ENCODE data around the gene SCYL1. TPM values are rescaled to one million over a fixed set of nuclear protein-coding genes. Genes with fewer than 3 reads are reported as not detected.

SCYL1 gene
- total RNA-seq, 1 experiment from 2014 or later = 54.7 TPM

DNA sequence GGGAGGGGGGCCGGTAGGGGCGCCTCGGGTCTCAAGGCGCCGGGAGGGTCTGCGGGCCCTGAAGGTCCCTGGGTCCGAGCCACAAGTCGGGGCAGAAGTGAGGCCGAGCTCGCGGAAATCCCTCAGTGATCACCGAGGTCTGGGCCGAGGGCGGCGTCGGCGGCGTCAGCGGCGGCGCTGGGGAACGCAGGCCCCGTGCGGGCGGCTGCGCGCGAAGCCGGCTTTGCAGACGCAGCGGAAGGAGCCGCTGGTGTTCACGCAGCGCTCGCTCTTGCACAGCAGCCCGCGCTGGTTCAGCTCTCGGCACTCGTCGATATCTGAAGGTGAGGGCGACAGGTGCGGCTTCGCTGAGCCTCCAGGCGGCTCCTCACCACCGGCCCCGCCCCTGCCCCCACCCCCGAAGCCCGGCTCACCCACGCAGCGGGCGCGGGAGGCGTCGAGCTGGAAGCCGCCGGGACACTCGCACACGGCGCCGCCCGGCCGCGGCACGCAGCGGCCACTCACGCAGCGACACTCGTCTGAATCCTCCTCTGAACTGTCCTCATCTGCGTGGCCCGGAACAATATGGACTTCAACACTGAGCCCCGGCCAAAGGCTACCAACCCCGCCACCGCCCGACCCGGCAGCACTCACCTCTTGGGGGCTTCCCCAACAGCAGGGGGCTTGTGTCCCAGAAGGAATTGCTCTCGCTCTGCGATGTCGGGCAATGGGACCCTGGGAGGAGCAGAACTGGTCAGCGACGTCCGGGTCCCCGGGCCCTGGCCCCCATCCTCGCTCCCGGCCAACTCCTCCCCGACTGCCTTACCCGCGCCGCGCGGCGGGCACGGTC is 14.2 kb downstream of the SCYL1 start:
- no peak overlapping the region for H4K5ac ChIP-seq (ENCODE audit: insufficient read length, low read depth, low read length)
- no peak overlapping the region for H4K8ac ChIP-seq (replicated peaks; ENCODE audit: insufficient read length, low read depth, low read length)
- H3K9me3 ChIP-seq (ENCODE audit: control insufficient read depth, low read depth, low read length) = no peaks in the 10 kb centered on the region
- H2AK5ac ChIP-seq (ENCODE audit: insufficient read length, low read length) = no peak overlapping the region
- no peaks in the 10 kb centered on the region for H3K27me3 ChIP-seq (ENCODE audit: insufficient read depth, low read length)
- no peak overlapping the region for H3K9ac ChIP-seq (ENCODE audit: extremely low read depth, insufficient read length, low read length)
- TF ChIP-seq, protein P1, sequence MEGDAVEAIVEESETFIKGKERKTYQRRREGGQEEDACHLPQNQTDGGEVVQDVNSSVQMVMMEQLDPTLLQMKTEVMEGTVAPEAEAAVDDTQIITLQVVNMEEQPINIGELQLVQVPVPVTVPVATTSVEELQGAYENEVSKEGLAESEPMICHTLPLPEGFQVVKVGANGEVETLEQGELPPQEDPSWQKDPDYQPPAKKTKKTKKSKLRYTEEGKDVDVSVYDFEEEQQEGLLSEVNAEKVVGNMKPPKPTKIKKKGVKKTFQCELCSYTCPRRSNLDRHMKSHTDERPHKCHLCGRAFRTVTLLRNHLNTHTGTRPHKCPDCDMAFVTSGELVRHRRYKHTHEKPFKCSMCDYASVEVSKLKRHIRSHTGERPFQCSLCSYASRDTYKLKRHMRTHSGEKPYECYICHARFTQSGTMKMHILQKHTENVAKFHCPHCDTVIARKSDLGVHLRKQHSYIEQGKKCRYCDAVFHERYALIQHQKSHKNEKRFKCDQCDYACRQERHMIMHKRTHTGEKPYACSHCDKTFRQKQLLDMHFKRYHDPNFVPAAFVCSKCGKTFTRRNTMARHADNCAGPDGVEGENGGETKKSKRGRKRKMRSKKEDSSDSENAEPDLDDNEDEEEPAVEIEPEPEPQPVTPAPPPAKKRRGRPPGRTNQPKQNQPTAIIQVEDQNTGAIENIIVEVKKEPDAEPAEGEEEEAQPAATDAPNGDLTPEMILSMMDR (conservative IDR thresholded peaks at IDR 0.05) = no peak
- no peak overlapping the region for H2BK12ac ChIP-seq (ENCODE audit: insufficient read length, low read depth, low read length)
- H3K4me2 ChIP-seq (ENCODE audit: insufficient read depth, insufficient read length, low read length) = peak overlapping the region; percentile 73
- H2BK20ac ChIP-seq (ENCODE audit: low read depth, low read length, poor library complexity, severe bottlenecking) = no peak overlapping the region
- no peak overlapping the region; the same call in 1 of the 2 replicates for H3K14ac ChIP-seq (ENCODE audit: insufficient read depth, low read length)
- no CpG with 5 or more reads among the region's 92 CpGs for WGBS (ENCODE audit: extremely low coverage, insufficient read length, low lambda C conversion rate)
- Mint-ChIP-seq H3K9me3 (no peaks in the 10 kb centered on the region), H3K27ac (no peak overlapping the region), H3K4me3 (peak overlapping the region; percentile 54 to 82), H3K36me3 (ENCODE audit: insufficient read depth in 1 of 3, low read depth in 3 of 3) (peaks cover 0 to 29% (median 23%) of the 10 kb centered on the region in 3 experiments), H3K27me3 (ENCODE audit: low read depth) (peaks cover 37% of the 10 kb centered on the region), H3K4me1 (peaks cover 2 to 9% of the 10 kb centered on the region in 2 experiments; a peak in 3 of 4 replicates)
- DNase-seq = peak; percentile 71
- H2AFZ ChIP-seq (ENCODE audit: low read length) = no peak overlapping the region
- no peak overlapping the region for H3K27ac ChIP-seq (ENCODE audit: insufficient read length, low read depth, low read length)
- H2BK5ac ChIP-seq (ENCODE audit: insufficient read length, low read length) = no peak overlapping the region
- H3K18ac ChIP-seq (ENCODE audit: insufficient read length, low read depth, low read length) = no peak overlapping the region
- H2BK15ac ChIP-seq (ENCODE audit: low read depth, low read length) = no peak overlapping the region
- no peak overlapping the region for H3K23ac ChIP-seq (ENCODE audit: insufficient read length, low read depth, low read length)
- peaks cover 13% of the 10 kb centered on the region for H3K23me2 ChIP-seq (ENCODE audit: insufficient read length, low read depth, low read length, poor library complexity, severe bottlenecking)
- H3K56ac ChIP-seq (ENCODE audit: insufficient read length, low read depth, low read length) = no peak overlapping the region
- peaks cover 2% of the 10 kb centered on the region for H4K20me1 ChIP-seq (ENCODE audit: control insufficient read depth, insufficient read depth, insufficient read length)
- H4K91ac ChIP-seq (ENCODE audit: insufficient read length, low read depth, low read length) = no peak overlapping the region
- H3K79me1 ChIP-seq (ENCODE audit: insufficient read depth, low read depth, low read length, poor library complexity, severe bottlenecking) = no peaks in the 10 kb centered on the region
- no peak overlapping the region for H3T11ph ChIP-seq (ENCODE audit: low read length)
- H2BK120ac ChIP-seq (ENCODE audit: low read depth, low read length, poor library complexity, severe bottlenecking) = no peak overlapping the region
- no peak overlapping the region for H3K4ac ChIP-seq (ENCODE audit: low read depth, low read length)
- H3K4me1 ChIP-seq (ENCODE audit: insufficient read depth, low read length) = no peaks in the 10 kb centered on the region
- H3K79me2 ChIP-seq (ENCODE audit: insufficient read depth, low read length) = no peaks in the 10 kb centered on the region
